Right cardiac atrium (tissue), 5 donors: ENCODE measurements around the gene STON2. TPM values are rescaled to one million over a fixed set of nuclear protein-coding genes. Genes with fewer than 3 reads are reported as not detected.
A peak's percentile ranks its signal among the peaks of the same experiment; 100 is the strongest.
"Not testable (repeated sequence)": the region's sequence is repeated elsewhere in the genome, so short reads cannot be mapped to it uniquely, and the experiment has no call there.

ENCODE experiments used
- ATAC-seq, 2 donors: fragments of 200-7000 bp; cut with Tn5 transposase; one replicate each; pipeline versions ENCODE4 v1.8.0 to v1.9.1; 2020; ENCODE audit warnings: moderate library complexity in 2 of 2, mild to moderate bottlenecking in 1 of 2
- DNase-seq, 3 donors: peaks; one replicate each; pipeline ENCODE4 v3.0.0-alpha.2; 2020
- H3K27ac ChIP-seq: one replicate; pipeline ENCODE4 v1.5.1; 2013; ENCODE audit warnings: mild to moderate bottlenecking, low read length, control low read depth, moderate library complexity
- H3K27me3 ChIP-seq: one replicate; pipeline ENCODE4 v1.6.1; 2013; ENCODE audit not compliant: control insufficient read depth, insufficient read depth
- H3K4me1 ChIP-seq: one replicate; pipeline ENCODE4 v1.6.1; 2013; ENCODE audit warnings: low read length; ENCODE audit not compliant: control insufficient read depth, insufficient read depth
- H3K4me3 ChIP-seq: one replicate; pipeline ENCODE4 v1.5.1; 2013; ENCODE audit warnings: low read length, control low read depth
- H3K9me3 ChIP-seq: one replicate; pipeline ENCODE4 v1.6.1; 2013; ENCODE audit warnings: low read length; ENCODE audit not compliant: control insufficient read depth
- WGBS: extraction: QIAGEN DNeasy Blood & Tissue Kit; methylation state at CpG from one replicate; pipeline ENCODE4 v1.1.7; 2013; 5-methylcytosine and 5-hydroxymethylcytosine counted together
- intact Hi-C, 4 donors: fragments of 100-400 bp; cut with DNase I; formaldehyde crosslinking; loops; one replicate each; pipeline versions ENCODE4 v1.11.0 to v1.14.0; 2022 to 2023
- polyA plus RNA-seq: library from polyadenylated mRNA; stranded (reverse); fragments of 200-250 nt; gene quantifications from one replicate; pipeline ENCODE4 v1.2.3, GENCODE V29; 2013
- total RNA-seq, 4 donors: library from RNA; stranded (reverse); fragmentation: NEBNext Ultra II Directional; extraction: Animal tissue kit (Norgen Biotek cat#: 25700); gene quantifications; one replicate each; pipeline ENCODE4 v1.2.1, GENCODE V29; 2021
- donor health status: healthy with polysubstance abuse.
- donor health status: DM: no; HTN: yes; CAD: no.
- donor health status: DM: no; HTN: no; CAD: no.
- donor health status: DM: no; HTN: yes; CAD: no; lungs with severe emphysema.
- donor health status: DM: yes; HTN: yes; CAD: no.

The STON2 gene
- total and polyA plus RNA-seq, 5 donors = 2.0 to 20.1 (median 9.0) TPM

- ATAC-seq = peak; percentile 64 to 86
- DNase-seq = no peak
- intact Hi-C loops = no loop called here
- no peaks in the 10 kb centered on the region for H3K4me1 ChIP-seq
- H3K4me3 ChIP-seq = no peak overlapping the region
- 35% methylated on average over 1 of the region's 1 CpG for WGBS
- no peaks in the 10 kb centered on the region for H3K27me3 ChIP-seq
- no peaks in the 10 kb centered on the region for H3K9me3 ChIP-seq
- no peak overlapping the region for H3K27ac ChIP-seq
These were observed 15.2 kb downstream of the STON2 start for GRCh38 chr14:81384900-81385299.

- WGBS = 81% methylated on average over 8 of the region's 8 CpGs
- H3K4me3 ChIP-seq = no peak overlapping the region
- ATAC-seq (no peak), DNase-seq (no peak)
- H3K27ac ChIP-seq = no peak overlapping the region
- no peaks in the 10 kb centered on the region for H3K4me1 ChIP-seq
- intact Hi-C loops = no loop called here
- no peaks in the 10 kb centered on the region for H3K27me3 ChIP-seq
- no peaks in the 10 kb centered on the region for H3K9me3 ChIP-seq
These were observed 17.5 kb downstream of the STON2 start for GRCh38 chr14:81382517-81383225.

- H3K27ac ChIP-seq, H3K9me3 ChIP-seq, H3K4me3 ChIP-seq, intact Hi-C loops, ATAC-seq, H3K27me3 ChIP-seq, DNase-seq, H3K4me1 ChIP-seq: not testable (repeated sequence)
- 70% methylated on average over 2 of the region's 2 CpGs for WGBS
These were observed 20.1 kb downstream of the STON2 start for GRCh38 chr14:81380009-81380408.

GRCh38 chr14:81371802-81372201 lies 28.3 kb downstream of the STON2 start:
- no peak overlapping the region for H3K4me3 ChIP-seq
- H3K4me1 ChIP-seq = no peaks in the 10 kb centered on the region
- no peak for ATAC-seq
- H3K27me3 ChIP-seq = no peaks in the 10 kb centered on the region
- no peak for DNase-seq
- intact Hi-C loops = no loop called here
- no peaks in the 10 kb centered on the region for H3K9me3 ChIP-seq
- H3K27ac ChIP-seq = no peak overlapping the region
- 88% methylated on average over 1 of the region's 1 CpG for WGBS

- Histone ChIP-seq H3K4me1 (no peaks in the 10 kb centered on the region), H3K27me3 (no peaks in the 10 kb centered on the region), H3K4me3 (no peak overlapping the region), H3K27ac (no peak overlapping the region), H3K9me3 (no peaks in the 10 kb centered on the region)
- ATAC-seq = no peak
- intact Hi-C loops = no loop called here
- WGBS = 65% methylated on average over 4 of the region's 4 CpGs
- DNase-seq = no peak
These were observed 32.6 kb downstream of the STON2 start for GRCh38 chr14:81367563-81367962.

- H3K27ac ChIP-seq = no peak overlapping the region
- WGBS = 91% methylated on average over 7 of the region's 7 CpGs
- ATAC-seq = no peak
These were observed 33.2 kb downstream of the STON2 start for GRCh38 chr14:81366884-81367283.

GRCh38 chr14:81366214-81366613 lies 33.9 kb downstream of the STON2 start:
- DNase-seq = no peak
- ATAC-seq = peak; percentile 31 to 35
- 27% methylated on average over 6 of the region's 6 CpGs for WGBS
- H3K27ac ChIP-seq = no peak overlapping the region
- H3K9me3 ChIP-seq = no peaks in the 10 kb centered on the region
- no peaks in the 10 kb centered on the region for H3K4me1 ChIP-seq
- intact Hi-C loops = no loop called here
- no peaks in the 10 kb centered on the region for H3K27me3 ChIP-seq
- H3K4me3 ChIP-seq = no peak overlapping the region

More at GRCh38 chr14:81366884-81367283, 33.2 kb downstream of the STON2 start:
- H3K4me3 ChIP-seq = no peak overlapping the region
- intact Hi-C loops = no loop called here
- no peaks in the 10 kb centered on the region for H3K27me3 ChIP-seq
- no peaks in the 10 kb centered on the region for H3K4me1 ChIP-seq
- no peak for DNase-seq
- H3K9me3 ChIP-seq = no peaks in the 10 kb centered on the region

- ATAC-seq (no peak), DNase-seq (no peak)
- Histone ChIP-seq H3K4me1 (no peaks in the 10 kb centered on the region), H3K4me3 (peak overlapping the region; percentile 6), H3K27ac (no peak overlapping the region), H3K9me3 (no peaks in the 10 kb centered on the region), H3K27me3 (no peaks in the 10 kb centered on the region)
- intact Hi-C loops = no loop called here
- 50% methylated on average over 4 of the region's 4 CpGs for WGBS
These were observed 36.3 kb downstream of the STON2 start for GRCh38 chr14:81363746-81364378.

- Histone ChIP-seq H3K9me3 (no peaks in the 10 kb centered on the region), H3K27ac (no peak overlapping the region), H3K4me3 (no peak overlapping the region), H3K27me3 (no peaks in the 10 kb centered on the region), H3K4me1 (no peaks in the 10 kb centered on the region)
- ATAC-seq = peak in 1 of 2 donors; percentile 16
- DNase-seq = no peak
- 76% methylated on average over 5 of the region's 5 CpGs for WGBS
- intact Hi-C loops = no loop called here
These were observed 46.3 kb downstream of the STON2 start for GRCh38 chr14:81353691-81354323.

- ATAC-seq = no peak
- Histone ChIP-seq H3K4me1 (no peaks in the 10 kb centered on the region), H3K27ac (no peak overlapping the region), H3K9me3 (no peaks in the 10 kb centered on the region), H3K4me3 (no peak overlapping the region), H3K27me3 (no peaks in the 10 kb centered on the region)
- WGBS = 58% methylated on average over 2 of the region's 2 CpGs
- intact Hi-C loops = no loop called here
- no peak for DNase-seq
These were observed 47.7 kb downstream of the STON2 start for GRCh38 chr14:81352413-81352812.

GRCh38 chr14:81351205-81351604 lies 48.9 kb downstream of the STON2 start:
- H3K4me1 ChIP-seq = no peaks in the 10 kb centered on the region
- DNase-seq = no peak
- H3K4me3 ChIP-seq = no peak overlapping the region
- H3K27ac ChIP-seq = no peak overlapping the region
- H3K9me3 ChIP-seq = no peaks in the 10 kb centered on the region
- intact Hi-C loops = no loop called here
- no peak for ATAC-seq
- H3K27me3 ChIP-seq = no peaks in the 10 kb centered on the region
